Adipose tissue (tissue), 3 donors: Measurements from ENCODE around the gene LRCH3. TPM values are rescaled to one million over a fixed set of nuclear protein-coding genes. Genes with fewer than 3 reads are reported as not detected.

ENCODE experiments used
- H3K27ac ChIP-seq: one replicate; pipeline ENCODE4 v1.5.1; 2013; ENCODE audit warnings: low read depth, low read length
- WGBS, 3 donors: extraction: QIAGEN DNeasy Blood & Tissue Kit; methylation state at CpG; one replicate each; pipeline ENCODE4 v1.1.7; 2013; 5-methylcytosine and 5-hydroxymethylcytosine counted together
- polyA plus RNA-seq, 3 donors: library from polyadenylated mRNA; stranded (reverse); fragments of 200-250 nt; gene quantifications; one replicate each; pipeline ENCODE4 v1.2.3, GENCODE V29; 2013
- donor health status: healthy with polysubstance abuse.
- donor health status: Bipolar disorder and iron deficiency.
- donor health status: healthy.

Gene LRCH3
- polyA plus RNA-seq, 3 donors = 7.2 to 16.5 (median 10.5) TPM

- 47 to 78% (median 77%) methylated on average over 8 of the region's 8 CpGs for WGBS, 3 donors
Measured at GRCh38 chr3:197820550-197821335, 29.7 kb downstream of the LRCH3 start.

GRCh38 chr3:197829397-197830045 is 38.5 kb downstream of the LRCH3 start:
- WGBS, 3 donors = 74 to 97% (median 94%) methylated on average over 3 of the region's 3 CpGs
- no peak overlapping the region for H3K27ac ChIP-seq

More at GRCh38 chr3:197820550-197821335, 29.7 kb downstream of the LRCH3 start:
- no peak overlapping the region for H3K27ac ChIP-seq

GRCh38 chr3:197830308-197830966 is 39.4 kb downstream of the LRCH3 start:
- WGBS, 3 donors = 80 to 88% (median 82%) methylated on average over 6 of the region's 6 CpGs
- H3K27ac ChIP-seq = no peak overlapping the region

DNA sequence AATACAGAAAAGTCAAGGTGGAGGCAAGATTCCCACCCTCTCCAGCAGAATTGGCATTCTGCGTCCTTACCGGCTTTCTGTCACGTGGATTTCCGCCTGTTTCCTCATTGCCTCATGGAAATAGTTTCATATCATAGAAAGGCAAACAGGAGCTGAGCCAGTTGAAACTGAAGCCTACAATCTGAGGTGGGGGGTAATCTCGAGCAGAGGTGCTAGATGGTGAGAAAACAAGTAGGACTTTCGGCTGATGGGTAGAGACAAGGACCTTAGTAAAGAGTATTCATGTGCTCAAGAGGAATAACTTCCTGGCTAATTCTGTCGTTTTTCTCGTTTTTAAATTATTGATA is 39.9 kb downstream of the LRCH3 start:
- 93 to 96% (median 94%) methylated on average over 8 of the region's 8 CpGs for WGBS, 3 donors
- H3K27ac ChIP-seq = no peak overlapping the region

GRCh38 chr3:197833930-197834715 is 43.1 kb downstream of the LRCH3 start:
- H3K27ac ChIP-seq = no peak overlapping the region
- 87 to 93% (median 88%) methylated on average over 8 of the region's 8 CpGs for WGBS, 3 donors

GRCh38 chr3:197835509-197835908 is 44.5 kb downstream of the LRCH3 start:
- no peak overlapping the region for H3K27ac ChIP-seq
- 92 to 98% (median 97%) methylated on average over 5 of the region's 5 CpGs for WGBS, 3 donors

GRCh38 chr3:197836244-197836643 is 45.2 kb downstream of the LRCH3 start:
- no peak overlapping the region for H3K27ac ChIP-seq

- WGBS, 3 donors = 83 to 95% (median 89%) methylated on average over 2 of the region's 2 CpGs
- no peak overlapping the region for H3K27ac ChIP-seq
Measured at GRCh38 chr3:197837282-197837681, 46.2 kb downstream of the LRCH3 start.

GRCh38 chr3:197841789-197842188 is 50.7 kb downstream of the LRCH3 start:
- no peak overlapping the region for H3K27ac ChIP-seq
- WGBS, 3 donors = 88 to 96% (median 92%) methylated on average over 5 of the region's 5 CpGs

- no peak overlapping the region for H3K27ac ChIP-seq
- WGBS, 3 donors = 79 to 87% (median 85%) methylated on average over 3 of the region's 3 CpGs
Measured at GRCh38 chr3:197846491-197846890, 55.4 kb downstream of the LRCH3 start.

- WGBS, 3 donors = 25 to 74% (median 44%) methylated on average over 8 of the region's 8 CpGs
- H3K27ac ChIP-seq = no peak overlapping the region
Measured at GRCh38 chr3:197847866-197848401, 56.9 kb downstream of the LRCH3 start.

- WGBS, 3 donors = 84 to 89% (median 86%) methylated on average over 8 of the region's 8 CpGs
- H3K27ac ChIP-seq = no peak overlapping the region
Measured at GRCh38 chr3:197854596-197855343, 63.7 kb downstream of the LRCH3 start.

DNA sequence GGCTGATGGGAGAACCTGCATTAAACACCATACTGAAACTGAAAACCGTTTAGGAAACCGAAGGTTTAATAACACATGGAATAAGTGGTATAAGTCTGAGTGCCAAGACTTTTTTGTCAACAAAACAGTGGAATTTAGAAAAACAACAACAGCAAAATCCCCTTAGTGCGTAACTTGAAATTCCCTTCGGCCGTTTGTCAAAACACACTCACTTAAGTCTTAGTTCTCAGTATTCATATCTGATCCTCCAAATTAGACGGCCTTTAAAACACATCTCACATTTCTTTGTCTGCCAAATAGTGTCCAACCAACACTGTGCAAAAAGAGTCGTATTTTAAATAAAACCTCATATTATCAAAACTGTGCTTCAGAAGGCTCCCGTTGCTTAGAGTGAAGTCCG is 64.5 kb downstream of the LRCH3 start:
- WGBS, 3 donors = 95 to 96% (median 96%) methylated on average over 9 of the region's 9 CpGs
- no peak overlapping the region for H3K27ac ChIP-seq

DNA sequence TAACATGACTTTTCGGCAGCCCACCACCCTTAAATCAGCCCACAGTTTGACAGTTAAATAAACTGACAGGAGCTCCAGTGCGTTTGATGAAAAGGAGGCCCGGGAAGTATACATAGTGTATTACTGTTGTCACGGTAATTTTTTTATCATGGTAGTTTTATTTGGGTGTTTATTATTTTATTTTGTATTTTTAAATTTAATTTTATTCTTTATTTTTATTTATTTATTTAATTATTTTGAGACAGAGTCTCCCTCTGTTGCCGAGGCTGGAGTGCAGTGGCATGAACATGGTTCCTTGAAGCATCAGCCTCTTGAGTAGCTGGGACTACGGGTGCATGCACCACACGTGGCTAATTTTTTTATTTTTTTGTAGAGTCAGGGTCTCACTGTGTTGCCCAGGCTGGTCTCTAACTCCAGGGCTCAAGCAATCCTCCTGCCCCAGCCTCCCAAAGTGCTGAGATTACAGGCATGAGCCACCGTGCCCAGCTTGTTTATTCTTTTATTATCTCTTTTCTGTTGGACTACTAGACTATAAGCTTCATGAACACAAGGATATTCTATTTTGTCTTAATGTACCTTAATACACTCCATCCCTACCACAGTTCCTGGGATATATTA is 65.3 kb downstream of the LRCH3 start:
- 82 to 91% (median 83%) methylated on average over 8 of the region's 8 CpGs for WGBS, 3 donors

DNA sequence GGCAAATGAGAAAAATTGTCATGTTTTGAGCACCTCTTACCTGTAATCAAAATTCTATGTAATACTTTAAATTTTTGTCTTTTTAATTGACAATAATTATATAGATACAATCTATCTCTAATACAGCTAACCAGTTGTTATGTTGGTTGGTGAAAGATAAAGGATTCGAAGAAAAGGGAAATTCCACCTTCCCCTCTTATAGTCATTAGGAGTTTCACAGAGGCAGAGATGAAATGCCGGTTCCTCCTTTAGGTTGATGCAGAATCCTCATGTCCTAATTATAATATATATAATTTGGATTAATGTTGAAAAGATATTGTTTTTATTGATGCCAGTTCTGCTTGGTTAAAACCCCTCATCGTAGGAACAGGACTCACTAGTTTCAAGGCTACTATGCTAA is 67.1 kb downstream of the LRCH3 start:
- H3K27ac ChIP-seq = no peak overlapping the region
- 86 to 92% (median 92%) methylated on average over 3 of the region's 3 CpGs for WGBS, 3 donors

More for the DNA sequence above, 65.3 kb downstream of the LRCH3 start:
- H3K27ac ChIP-seq = no peak overlapping the region

DNA sequence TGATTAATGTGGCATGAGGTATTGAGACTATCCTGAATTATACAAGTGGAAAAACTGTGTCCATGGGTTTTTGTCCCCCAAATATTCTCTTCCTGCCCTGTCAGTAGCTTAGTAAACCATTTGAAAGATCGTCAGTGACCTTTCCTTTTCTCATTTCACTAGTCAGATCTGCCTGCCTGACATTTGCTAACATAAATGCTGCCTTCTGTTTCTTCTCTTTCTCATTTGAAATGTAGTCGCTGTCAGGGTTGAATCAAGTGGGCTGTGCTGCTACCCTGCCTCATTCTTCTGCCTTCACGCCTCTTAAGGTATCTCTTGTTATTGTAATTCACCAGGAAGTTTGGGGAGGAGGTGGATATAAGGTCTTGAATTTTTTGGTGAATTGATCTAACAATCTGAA is 67.5 kb downstream of the LRCH3 start:
- 72 to 87% (median 73%) methylated on average over 3 of the region's 3 CpGs for WGBS, 3 donors
- H3K27ac ChIP-seq = no peak overlapping the region

DNA sequence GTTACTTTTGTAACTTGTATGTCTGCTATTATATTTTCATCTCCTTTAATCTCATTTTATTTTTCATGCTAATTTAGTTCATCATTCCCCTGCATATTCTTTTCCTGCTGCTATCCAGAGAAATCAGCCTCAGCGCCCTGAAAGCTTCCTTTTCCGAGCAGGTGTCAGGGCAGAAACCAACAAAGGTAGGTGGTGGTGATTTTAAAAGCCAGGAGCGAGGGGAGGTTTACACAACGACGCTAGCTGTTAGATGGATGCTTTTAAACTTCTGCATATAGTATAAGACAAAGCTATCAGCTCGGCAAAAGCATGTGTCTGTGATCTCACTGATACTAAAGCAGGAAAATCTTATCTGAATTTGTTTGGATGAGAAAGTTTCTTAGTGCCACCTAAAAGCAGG is 75.0 kb downstream of the LRCH3 start:
- H3K27ac ChIP-seq = no peak overlapping the region
- 97 to 99% (median 97%) methylated on average over 6 of the region's 6 CpGs for WGBS, 3 donors
